Immature natural killer cell (primary cell): ENCODE results near the gene ACSL3. TPM values are rescaled to one million over a fixed set of nuclear protein-coding genes. Genes with fewer than 3 reads are reported as not detected.
"Not testable (repeated sequence)": the region's sequence is repeated elsewhere in the genome, so short reads cannot be mapped to it uniquely, and the experiment has no call there.

Source experiments
- DNase-seq, 3 donors: peaks; one replicate each; pipeline ENCODE4 v3.0.0; 2022; ENCODE audit warnings: mixed read lengths in 1 of 3
- H3K27ac Mint-ChIP-seq, 6 donors: one replicate each; pipeline ENCODE4 v1.8.0; 2020; ENCODE audit warnings: mixed read lengths in 6 of 6, mild to moderate bottlenecking in 5 of 6, inconsistent platforms in 4 of 6, moderate library complexity in 3 of 6
- H3K27me3 Mint-ChIP-seq, 3 donors: one replicate each; pipeline ENCODE4 v1.8.0; 2020 to 2021; ENCODE audit warnings: low read depth in 3 of 3, mild to moderate bottlenecking in 3 of 3, mixed read lengths in 3 of 3, moderate library complexity in 3 of 3, inconsistent platforms in 1 of 3
- H3K36me3 Mint-ChIP-seq, 3 donors: one replicate each; pipeline ENCODE4 v1.8.0; 2020; ENCODE audit warnings: mixed read lengths in 3 of 3, inconsistent platforms in 2 of 3, mild to moderate bottlenecking in 2 of 3
- H3K4me1 Mint-ChIP-seq, 2 donors: one replicate each; pipeline ENCODE4 v1.8.0; 2020; ENCODE audit warnings: inconsistent platforms in 2 of 2, mild to moderate bottlenecking in 2 of 2, mixed read lengths in 2 of 2, moderate library complexity in 1 of 2
- H3K4me3 Mint-ChIP-seq, 5 donors: one replicate each; pipeline ENCODE4 v1.8.0; 2020; ENCODE audit warnings: mild to moderate bottlenecking in 5 of 5, mixed read lengths in 5 of 5, inconsistent platforms in 3 of 5, moderate library complexity in 3 of 5
- H3K9me3 Mint-ChIP-seq, 6 donors: one replicate each; pipeline ENCODE4 v1.8.0; 2020; ENCODE audit warnings: mild to moderate bottlenecking in 6 of 6, mixed read lengths in 6 of 6, inconsistent platforms in 4 of 6, moderate library complexity in 3 of 6
- polyA plus RNA-seq, 3 donors: library from polyadenylated mRNA; unstranded; fragments of 300-500 nt; fragmentation: Illumina TruSeq; gene quantifications; one replicate each; pipeline ENCODE4 v1.2.3, GENCODE V29; 2021

Gene ACSL3
- polyA plus RNA-seq, 3 donors from 2014 or later = 25.7 to 37.4 (median 37.3) TPM

DNA sequence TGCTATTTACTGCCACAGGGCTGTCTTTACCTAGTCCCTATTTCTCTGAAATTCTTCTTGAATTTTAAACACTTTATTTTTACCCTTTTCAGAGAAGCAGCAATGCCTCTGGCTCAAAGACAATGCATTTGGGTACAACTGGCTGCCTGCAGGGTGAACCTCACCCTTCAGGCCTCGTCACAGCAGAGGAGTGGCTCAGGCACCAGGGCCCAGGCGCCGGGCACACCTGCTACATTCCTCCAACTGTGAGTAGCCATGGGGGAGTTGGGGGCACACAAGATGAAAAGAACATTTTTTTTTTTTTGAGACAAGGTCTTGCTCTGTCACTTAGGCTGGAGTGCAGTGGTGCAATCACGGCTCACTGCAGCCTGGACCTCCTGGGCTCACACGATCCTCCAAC, 116.3 kb downstream of the ACSL3 start:
- no peak for DNase-seq
- Mint-ChIP-seq H3K36me3 (no peaks in the 10 kb centered on the region), H3K4me3 (no peak overlapping the region), H3K27me3 (peaks cover 2 to 8% (median 2%) of the 10 kb centered on the region in 3 donors), H3K27ac (no peak overlapping the region), H3K4me1 (peaks cover 0 to under 1% of the 10 kb centered on the region in 2 donors), H3K9me3 (peaks cover 0 to 2% (median 0%) of the 10 kb centered on the region in 6 donors)

DNA sequence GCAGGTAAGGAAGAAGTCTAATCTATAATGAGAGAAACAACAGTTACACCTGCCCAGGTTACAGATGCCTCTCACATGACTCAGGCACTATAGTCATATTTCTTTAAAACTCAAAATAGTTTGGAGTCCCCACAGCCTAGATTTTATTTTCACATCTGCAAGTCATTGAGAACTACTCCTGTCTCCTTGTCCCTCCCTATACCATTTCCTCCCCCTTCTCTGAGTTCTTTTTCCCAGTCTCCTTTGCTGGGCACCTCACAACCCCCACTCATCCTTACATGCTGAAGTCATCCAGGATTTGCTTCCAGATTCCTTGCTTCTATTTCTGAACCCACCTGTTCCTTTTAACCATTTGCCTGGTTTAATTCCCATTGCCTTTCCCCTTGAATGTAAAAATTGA, 118.0 kb downstream of the ACSL3 start:
- peaks cover 2 to 8% (median 7%) of the 10 kb centered on the region in 3 donors for H3K27me3 Mint-ChIP-seq
- H3K4me3 Mint-ChIP-seq = no peak overlapping the region
- H3K36me3 Mint-ChIP-seq = no peaks in the 10 kb centered on the region

DNA sequence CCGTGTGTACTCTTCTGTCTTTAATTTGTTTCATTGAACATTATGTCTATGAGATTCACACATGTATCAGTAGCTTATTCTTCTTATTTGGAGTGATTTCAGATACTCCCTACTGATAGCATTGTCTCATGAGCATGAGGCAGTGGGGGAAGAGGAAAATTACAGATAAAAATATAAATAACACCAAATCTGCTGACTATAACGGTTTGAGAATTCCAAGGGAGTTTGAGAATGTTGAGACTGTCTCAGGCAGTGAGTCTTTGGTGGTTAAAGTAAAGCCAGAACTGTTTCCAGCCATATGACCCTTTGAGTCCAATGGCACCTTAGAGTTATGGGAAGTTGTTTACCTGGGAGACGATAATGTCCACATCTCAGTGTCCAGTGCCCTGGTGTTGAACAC, 118.6 kb downstream of the ACSL3 start:
- no peak for DNase-seq
- peaks cover 0 to 2% (median 0%) of the 10 kb centered on the region in 6 donors for H3K9me3 Mint-ChIP-seq
- H3K36me3 Mint-ChIP-seq = peaks cover 0 to 2% (median 0%) of the 10 kb centered on the region in 3 donors
- H3K4me1 Mint-ChIP-seq = peaks cover 7 to 10% of the 10 kb centered on the region in 2 donors
- H3K4me3 Mint-ChIP-seq = no peak overlapping the region
- H3K27ac Mint-ChIP-seq = no peak overlapping the region
- peaks cover 2 to 8% (median 7%) of the 10 kb centered on the region in 3 donors for H3K27me3 Mint-ChIP-seq

More for the DNA sequence above, 118.0 kb downstream of the ACSL3 start:
- peaks cover 0 to 2% (median 0%) of the 10 kb centered on the region in 6 donors for H3K9me3 Mint-ChIP-seq
- peaks cover 7 to 10% of the 10 kb centered on the region in 2 donors for H3K4me1 Mint-ChIP-seq
- H3K27ac Mint-ChIP-seq = no peak overlapping the region
- DNase-seq = no peak

DNA sequence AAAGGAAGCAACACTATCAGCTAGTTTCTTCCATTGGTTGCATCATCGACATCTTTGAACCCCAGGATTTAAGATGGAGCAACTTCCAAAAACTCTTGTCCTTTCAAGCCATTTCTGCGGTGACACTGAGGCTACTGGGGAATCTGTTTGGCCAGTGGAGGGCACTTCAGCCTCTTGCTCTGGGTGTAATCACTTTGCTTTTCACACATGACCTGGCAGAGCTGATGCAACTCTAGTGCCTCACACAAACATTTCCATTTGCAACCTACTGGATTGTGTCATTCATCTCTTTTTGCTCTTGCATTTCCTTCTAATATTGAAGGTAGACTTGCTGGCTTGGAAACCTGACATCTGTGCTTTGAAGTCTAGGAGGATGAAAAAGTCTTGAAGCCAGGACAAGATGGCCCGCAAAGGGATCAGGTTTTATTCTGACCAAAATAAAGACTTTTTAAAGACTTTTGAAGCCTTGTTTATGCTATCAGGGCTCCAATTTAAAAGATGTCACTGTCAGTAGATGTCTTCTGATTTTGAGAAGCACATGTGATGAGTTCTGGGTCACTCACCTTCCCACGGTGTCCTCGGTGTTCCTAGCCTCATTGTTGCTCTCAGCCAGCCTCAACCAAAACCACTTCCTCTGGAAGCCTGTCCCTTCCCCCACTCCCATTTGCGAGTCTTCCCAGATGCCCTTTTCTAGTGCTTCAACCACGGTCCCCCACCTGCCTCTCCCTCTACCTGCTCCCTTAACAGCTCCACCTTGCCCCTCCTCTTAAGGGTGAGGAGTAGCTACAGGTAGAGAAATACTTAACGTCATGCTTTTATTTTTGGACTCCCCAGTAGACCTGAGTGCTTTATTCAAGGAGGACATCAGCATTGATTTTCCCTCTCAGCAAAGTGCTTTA, 121.4 kb downstream of the ACSL3 start:
- peaks cover 0 to 5% (median 0%) of the 10 kb centered on the region in 3 donors for H3K36me3 Mint-ChIP-seq

DNA sequence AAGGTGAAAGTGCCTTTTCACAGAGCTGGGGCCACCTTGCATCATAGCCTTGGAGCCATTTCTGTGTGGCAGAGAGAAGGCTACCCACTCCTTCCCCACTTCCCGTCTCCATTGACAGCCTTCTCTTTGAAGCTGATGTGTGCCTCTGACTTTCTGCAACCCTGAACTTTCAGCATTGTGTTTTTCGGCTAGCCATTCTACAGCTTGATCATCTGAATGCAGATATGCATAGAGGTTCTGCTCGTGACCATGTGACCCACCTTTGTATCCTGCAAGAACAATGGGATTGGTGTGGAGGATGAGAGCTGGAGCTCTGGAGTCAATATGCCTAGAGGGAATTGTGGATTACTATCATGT, 122.1 kb downstream of the ACSL3 start:
- Mint-ChIP-seq H3K4me3 (peak overlapping the region in 1 of 5 donors; percentile 55), H3K27ac (no peak overlapping the region)

More for the DNA sequence above, 121.4 kb downstream of the ACSL3 start:
- no peak for DNase-seq
- H3K27ac Mint-ChIP-seq = peak overlapping the region in 1 of 6 donors; percentile 18
- peak overlapping the region in 1 of 5 donors; percentile 55 for H3K4me3 Mint-ChIP-seq
- H3K27me3 Mint-ChIP-seq = peaks cover 4 to 11% (median 6%) of the 10 kb centered on the region in 3 donors
- peaks cover 0 to 5% (median 0%) of the 10 kb centered on the region in 6 donors for H3K9me3 Mint-ChIP-seq
- H3K4me1 Mint-ChIP-seq = peaks cover 7 to 10% of the 10 kb centered on the region in 2 donors

DNA sequence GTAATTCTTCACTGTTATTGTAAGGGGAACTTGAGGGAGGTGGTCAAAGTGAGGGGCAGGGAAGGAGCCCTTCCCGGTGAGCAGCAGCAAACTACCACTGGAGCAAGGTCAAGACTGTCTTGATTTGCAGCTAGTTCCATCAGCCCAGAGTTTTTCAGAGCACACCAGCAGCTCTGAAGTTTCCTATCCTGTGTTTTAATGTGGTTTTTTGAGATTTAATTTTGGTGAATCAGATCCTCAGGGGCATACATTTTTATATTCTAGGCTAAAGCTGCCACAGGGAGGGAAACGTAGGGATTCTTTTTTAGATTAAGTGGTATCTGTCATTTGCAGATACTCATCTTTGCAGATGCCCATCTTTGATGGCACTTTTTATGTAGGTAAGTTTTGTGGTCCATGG, 124.1 kb downstream of the ACSL3 start:
- Mint-ChIP-seq H3K9me3 (peaks cover 0 to 11% (median under 1%) of the 10 kb centered on the region in 6 donors), H3K4me1 (peaks cover 7 to 10% of the 10 kb centered on the region in 2 donors), H3K4me3 (no peak overlapping the region), H3K36me3 (peaks cover 0 to 5% (median 0%) of the 10 kb centered on the region in 3 donors), H3K27ac (no peak overlapping the region), H3K27me3 (peaks cover 2 to 13% (median 11%) of the 10 kb centered on the region in 3 donors)
- DNase-seq = no peak

More for the DNA sequence above, 122.1 kb downstream of the ACSL3 start:
- Mint-ChIP-seq H3K36me3 (peaks cover 0 to 5% (median 0%) of the 10 kb centered on the region in 3 donors), H3K4me1 (peaks cover 7 to 10% of the 10 kb centered on the region in 2 donors), H3K9me3 (peaks cover 0 to 7% (median 0%) of the 10 kb centered on the region in 6 donors), H3K27me3 (peaks cover 4 to 11% (median 9%) of the 10 kb centered on the region in 3 donors)
- DNase-seq = no peak

DNA sequence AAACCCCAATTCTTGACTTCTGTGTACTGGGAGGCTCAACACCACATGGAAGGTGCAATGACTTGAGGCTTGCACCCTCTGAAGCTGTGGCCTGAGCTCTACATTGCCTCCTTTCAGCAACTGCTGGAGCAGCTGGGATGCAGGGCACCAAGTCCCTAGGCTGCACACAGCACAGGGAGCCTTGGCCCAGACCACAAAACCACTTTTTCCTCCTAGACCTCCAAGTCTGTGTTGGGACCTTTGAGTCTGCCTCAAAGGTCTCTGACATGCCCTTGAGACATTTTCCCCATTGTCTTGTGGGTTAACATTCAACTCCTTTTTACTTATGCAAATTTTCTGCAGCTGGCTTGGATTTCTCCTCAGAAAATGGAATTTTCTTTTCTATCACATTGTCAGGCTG, 128.6 kb downstream of the ACSL3 start:
- H3K4me1 Mint-ChIP-seq = no peaks in the 10 kb centered on the region
- no peak for DNase-seq
- H3K9me3 Mint-ChIP-seq = peaks cover 0 to 13% (median 3%) of the 10 kb centered on the region in 6 donors
- no peak overlapping the region for H3K4me3 Mint-ChIP-seq
- no peak overlapping the region for H3K27ac Mint-ChIP-seq
- peaks cover 0 to 13% (median 7%) of the 10 kb centered on the region in 3 donors for H3K27me3 Mint-ChIP-seq
- peaks cover 0 to 3% (median 0%) of the 10 kb centered on the region in 3 donors for H3K36me3 Mint-ChIP-seq

DNA sequence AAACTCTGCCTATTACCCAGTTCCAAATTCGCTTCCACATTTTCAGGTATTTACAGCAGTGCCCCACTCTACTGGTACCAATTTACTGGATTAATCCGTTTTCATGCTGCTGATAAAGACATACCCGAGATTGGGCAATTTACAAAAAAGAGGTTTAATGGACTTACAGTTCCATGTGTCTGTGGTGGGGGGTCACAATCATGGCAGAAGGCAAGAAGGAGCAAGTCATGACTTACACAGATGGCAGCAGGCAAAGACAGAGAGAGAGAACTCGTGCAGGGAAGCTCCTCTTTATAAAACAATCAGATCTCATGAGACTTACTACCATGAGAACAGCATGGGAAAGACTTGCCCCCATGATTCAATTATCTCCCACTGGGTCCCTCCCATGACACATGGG, 129.4 kb downstream of the ACSL3 start:
- not testable (repeated sequence) for H3K27me3 Mint-ChIP-seq, DNase-seq, H3K4me3 Mint-ChIP-seq, H3K36me3 Mint-ChIP-seq, H3K27ac Mint-ChIP-seq, H3K4me1 Mint-ChIP-seq
- H3K9me3 Mint-ChIP-seq = peaks cover 0 to 13% (median 3%) of the 10 kb centered on the region in 6 donors

DNA sequence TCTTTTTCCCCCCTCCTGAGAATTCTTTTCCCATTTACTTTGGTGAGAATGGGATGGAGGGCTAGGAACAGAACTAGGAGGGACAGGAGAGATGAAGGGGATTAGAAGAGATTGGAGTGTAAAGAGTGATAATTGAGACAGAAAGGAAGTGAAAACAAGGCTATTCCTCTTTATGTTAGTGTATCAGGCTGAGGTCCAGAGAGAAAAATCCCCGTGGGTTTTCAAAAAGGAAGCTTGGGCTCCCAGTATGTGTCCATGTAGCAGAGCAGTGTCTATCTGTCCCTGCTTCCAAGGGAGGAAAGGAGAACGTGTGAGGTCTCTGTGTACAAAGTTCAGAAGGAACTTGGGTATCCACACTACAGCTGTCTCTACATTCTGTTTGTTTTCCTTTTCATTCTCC, 131.3 kb downstream of the ACSL3 start:
- Mint-ChIP-seq H3K27ac (no peak overlapping the region), H3K9me3 (peaks cover 0 to 8% (median 3%) of the 10 kb centered on the region in 6 donors), H3K4me3 (no peak overlapping the region), H3K36me3 (no peaks in the 10 kb centered on the region), H3K4me1 (no peaks in the 10 kb centered on the region), H3K27me3 (peaks cover 0 to 7% (median 6%) of the 10 kb centered on the region in 3 donors)
- no peak for DNase-seq

Other genes starting within 250 kb of the ACSL3 start
- 10 to 100 TPM; 11.3 to 29.2 (median 18.5) TPM for gene FARSB, start 204.9 kb upstream of the ACSL3 start, polyA plus RNA-seq
- gene MOGAT1, start 189.4 kb upstream of the ACSL3 start, polyA plus RNA-seq = not detected
- gene KCNE4, start 191.2 kb downstream of the ACSL3 start, polyA plus RNA-seq = not detected